Measurements from ENCODE around the gene SELENOS.

SELENOS gene

DNA sequence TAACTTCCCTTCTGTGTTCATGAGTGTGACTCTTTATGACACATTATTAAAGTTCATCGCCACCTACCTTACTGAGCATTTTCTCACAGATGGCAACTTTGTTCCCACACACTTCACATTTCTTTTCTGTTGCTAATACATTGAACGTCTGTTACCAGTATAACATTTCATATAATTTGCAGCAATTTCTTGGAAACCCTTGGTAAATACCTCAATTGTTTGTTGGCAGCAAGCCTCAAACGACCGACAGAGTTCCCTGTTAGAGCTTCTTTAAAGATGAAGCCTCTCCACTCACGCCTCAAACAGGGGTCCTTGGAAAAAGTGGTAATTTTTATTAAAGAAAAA, 22.3 kb downstream of the SELENOS start:
- FAIRE-seq (no peak), DNase-seq (ENCODE audit: insufficient read length) (no peak)

DNA sequence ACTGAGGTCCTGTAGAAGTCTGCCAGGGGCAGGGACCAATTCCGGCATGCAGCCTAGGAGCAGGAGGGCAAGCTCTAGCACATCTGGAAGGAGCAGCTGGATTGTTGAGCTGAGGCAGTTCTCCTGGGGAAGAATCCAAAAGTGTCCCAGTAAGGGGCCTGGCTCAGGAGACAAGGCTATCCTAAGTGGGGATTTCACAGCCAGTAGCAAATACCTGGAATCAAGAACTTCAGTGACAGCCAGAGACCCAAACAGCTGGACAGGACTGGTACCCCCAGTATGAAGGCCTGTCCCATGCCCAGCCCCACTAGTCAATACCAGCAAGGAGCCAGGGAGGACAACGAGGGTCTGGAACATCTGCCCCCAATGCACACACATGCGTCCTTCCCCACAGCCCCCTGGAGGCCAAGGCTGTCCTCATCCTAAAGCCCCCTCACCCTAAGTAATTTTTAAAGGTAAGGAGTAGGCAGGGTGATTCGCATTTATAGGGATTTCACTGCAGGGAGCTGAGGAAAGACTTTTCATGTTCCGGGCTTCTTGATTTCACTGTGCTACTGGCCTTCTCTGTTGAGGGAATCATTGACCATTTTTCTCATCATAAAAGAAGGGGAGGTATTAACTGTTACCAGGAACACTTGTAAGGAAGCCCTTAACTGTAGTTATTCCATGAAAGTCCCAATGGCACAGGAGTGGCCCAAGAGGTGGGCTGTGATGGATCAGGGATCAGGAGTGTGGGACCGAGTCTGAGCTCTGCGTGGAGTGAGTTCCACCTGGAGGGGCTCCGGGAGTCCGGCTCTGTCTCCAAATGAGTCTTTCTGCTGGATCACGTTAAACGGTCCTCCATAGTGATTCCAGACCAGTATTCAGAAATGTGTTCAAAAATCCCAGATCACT, 22.9 kb downstream of the SELENOS start:
- DNase-seq (ENCODE audit: insufficient read length), result no peak
- no peak for FAIRE-seq
- no peak for TF ChIP-seq POLR2A (IDR thresholded peaks at IDR 0.05; ENCODE audit: low read depth, low read length)
- no peak for TF ChIP-seq TAF1 (IDR thresholded peaks at IDR 0.05; ENCODE audit: borderline replicate concordance, low read depth, low read length)
- no peak for TF ChIP-seq POLR2AphosphoS5 (IDR thresholded peaks at IDR 0.05; ENCODE audit: low read depth, low read length)

More for the DNA sequence above, 22.3 kb downstream of the SELENOS start:
- TF ChIP-seq POLR2A (IDR thresholded peaks at IDR 0.05; ENCODE audit: low read depth, low read length) (no peak), POLR2AphosphoS5 (IDR thresholded peaks at IDR 0.05; ENCODE audit: low read depth, low read length) (no peak), TAF1 (IDR thresholded peaks at IDR 0.05; ENCODE audit: borderline replicate concordance, low read depth, low read length) (no peak)

DNA sequence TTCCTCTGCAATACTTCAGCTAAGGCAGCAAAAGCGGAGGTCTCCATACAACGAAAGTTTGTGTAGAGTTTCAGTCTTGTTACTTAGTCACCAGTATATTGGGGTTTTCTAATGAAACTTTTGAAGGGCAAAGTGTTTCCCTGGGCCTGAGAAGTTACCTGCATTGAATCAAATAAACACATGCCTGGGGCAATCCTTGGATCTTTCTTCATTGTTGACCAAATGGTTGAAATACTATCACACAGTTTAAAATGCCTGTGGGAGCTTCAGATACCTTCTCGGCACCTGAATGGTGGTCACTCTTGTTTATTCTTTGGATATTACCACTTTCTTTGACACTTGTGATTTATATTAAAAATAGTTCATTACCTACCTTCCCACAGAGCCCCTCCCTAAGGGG, 24.4 kb downstream of the SELENOS start:
- DNase-seq (ENCODE audit: insufficient read length) (no peak), FAIRE-seq (no peak)

DNA sequence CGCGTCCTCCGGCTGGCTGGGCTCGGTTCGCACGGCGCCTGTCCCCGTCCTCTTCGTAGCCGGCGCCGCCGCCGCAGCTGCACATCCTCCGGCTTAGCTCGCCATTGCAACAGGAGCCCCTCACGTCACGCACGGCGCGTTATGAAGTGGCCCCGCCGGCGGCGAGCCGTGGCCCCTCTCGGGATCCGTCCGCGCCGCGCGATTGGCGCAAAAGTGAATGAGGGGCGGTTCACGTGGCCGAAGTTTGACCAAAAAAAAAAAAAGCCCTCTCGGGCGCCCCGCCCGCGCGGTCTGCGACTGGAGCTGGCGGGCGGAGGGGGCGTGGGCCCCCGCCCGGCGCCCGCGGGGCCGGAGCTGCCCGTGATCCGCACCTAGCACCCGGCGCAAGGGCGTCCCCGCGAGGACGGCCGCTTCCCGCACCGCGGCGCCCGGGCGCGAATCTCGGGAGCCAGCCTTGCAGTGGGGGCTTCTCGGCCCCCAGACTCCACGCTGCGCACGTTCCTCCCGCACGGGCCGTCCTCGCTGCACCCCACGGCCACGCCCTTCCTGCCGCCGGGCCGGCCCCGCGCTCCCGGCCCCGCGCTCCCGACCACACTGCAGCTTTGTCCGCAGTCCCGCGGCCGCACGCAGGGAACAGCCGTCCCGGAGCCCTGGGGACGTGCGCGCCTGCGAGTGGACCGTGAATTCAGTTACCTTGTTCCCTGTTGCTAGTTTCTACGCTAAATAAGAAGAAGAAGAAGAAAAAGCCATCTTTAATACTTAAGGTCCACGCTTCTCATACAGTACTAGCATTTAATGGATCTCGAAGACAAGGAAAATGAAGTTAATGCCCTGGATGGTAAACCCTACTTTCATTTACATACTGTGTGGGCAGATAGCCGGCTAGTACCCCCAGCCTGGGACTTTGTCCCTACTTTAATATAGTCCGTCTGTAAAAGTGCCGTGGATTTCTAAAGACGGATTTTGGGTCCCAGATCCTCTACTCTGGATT, 25.2 kb downstream of the SELENOS start, which contains the start of gene CHSY1:
TSS of gene CHSY1 (minus strand) at position 219 of the 991 bp plus-strand sequence. CDS start 592 bp downstream, outside the sequence.
- FAIRE-seq (peak; percentile 84), DNase-seq (ENCODE audit: insufficient read length) (peak; percentile 76)
- TF ChIP-seq POLR2AphosphoS5 (IDR thresholded peaks at IDR 0.05; ENCODE audit: low read depth, low read length) (peak; percentile 85), TAF1 (IDR thresholded peaks at IDR 0.05; ENCODE audit: borderline replicate concordance, low read depth, low read length) (peak; percentile 58; the same call in 1 of the 2 replicates), POLR2A (IDR thresholded peaks at IDR 0.05; ENCODE audit: low read depth, low read length) (peak; percentile 84)

More for the DNA sequence above, 24.4 kb downstream of the SELENOS start:
- TF ChIP-seq POLR2AphosphoS5 (IDR thresholded peaks at IDR 0.05; ENCODE audit: low read depth, low read length) (no peak), TAF1 (IDR thresholded peaks at IDR 0.05; ENCODE audit: borderline replicate concordance, low read depth, low read length) (no peak), POLR2A (IDR thresholded peaks at IDR 0.05; ENCODE audit: low read depth, low read length) (no peak)

DNA sequence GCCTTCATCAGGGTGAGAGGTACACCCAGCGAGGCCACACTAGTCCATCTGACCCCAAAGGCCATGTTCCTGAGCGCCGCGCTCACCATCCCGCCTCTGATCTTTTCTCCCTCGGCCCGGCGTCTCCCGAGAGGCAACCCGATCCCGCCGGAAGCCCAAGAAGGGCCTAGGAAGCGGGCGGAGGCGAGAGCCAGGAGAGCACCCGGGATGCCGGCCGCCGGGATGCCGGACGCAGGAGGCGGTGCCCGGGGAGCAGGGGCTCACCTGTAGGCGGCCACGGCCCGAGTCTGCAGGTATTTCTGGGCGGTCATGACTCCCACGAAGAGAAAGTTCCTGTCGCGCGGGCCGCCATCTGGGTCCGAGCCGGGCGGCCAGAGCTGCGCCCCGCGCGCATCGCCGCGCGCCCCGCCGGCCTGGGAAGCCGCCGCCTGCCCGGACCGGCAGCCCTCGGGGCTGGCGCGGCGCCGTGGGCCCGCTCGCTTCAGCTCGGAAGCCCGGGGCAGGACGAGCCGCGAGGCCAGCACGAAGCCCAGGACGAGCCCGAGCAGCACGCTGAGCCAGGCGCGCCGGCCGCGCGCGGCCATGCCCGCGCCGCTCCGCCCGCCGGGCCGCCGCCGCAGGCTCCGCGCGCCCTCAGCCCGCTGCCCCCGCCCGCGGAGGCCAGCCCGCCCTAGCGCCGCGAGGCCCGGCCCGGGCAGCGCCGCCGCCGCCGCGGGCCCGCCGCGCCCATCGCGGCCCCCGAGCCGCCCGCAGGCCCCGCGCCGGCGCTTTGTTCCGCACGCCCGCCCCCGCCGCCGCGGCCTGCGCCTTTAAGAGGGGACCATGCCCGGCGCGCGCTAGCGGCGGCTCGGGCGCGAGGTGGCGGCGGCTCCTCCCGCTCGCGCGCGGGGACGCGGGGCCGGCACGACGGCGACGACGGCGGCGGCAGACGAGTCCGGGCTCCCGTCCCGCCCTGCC, 26.1 kb downstream of the SELENOS start:
- FAIRE-seq (no peak), DNase-seq (ENCODE audit: insufficient read length) (no peak)
- TF ChIP-seq POLR2A (IDR thresholded peaks at IDR 0.05; ENCODE audit: low read depth, low read length), result no peak
- TF ChIP-seq POLR2AphosphoS5 (IDR thresholded peaks at IDR 0.05; ENCODE audit: low read depth, low read length), result no peak
- no peak for TF ChIP-seq TAF1 (IDR thresholded peaks at IDR 0.05; ENCODE audit: borderline replicate concordance, low read depth, low read length)

DNA sequence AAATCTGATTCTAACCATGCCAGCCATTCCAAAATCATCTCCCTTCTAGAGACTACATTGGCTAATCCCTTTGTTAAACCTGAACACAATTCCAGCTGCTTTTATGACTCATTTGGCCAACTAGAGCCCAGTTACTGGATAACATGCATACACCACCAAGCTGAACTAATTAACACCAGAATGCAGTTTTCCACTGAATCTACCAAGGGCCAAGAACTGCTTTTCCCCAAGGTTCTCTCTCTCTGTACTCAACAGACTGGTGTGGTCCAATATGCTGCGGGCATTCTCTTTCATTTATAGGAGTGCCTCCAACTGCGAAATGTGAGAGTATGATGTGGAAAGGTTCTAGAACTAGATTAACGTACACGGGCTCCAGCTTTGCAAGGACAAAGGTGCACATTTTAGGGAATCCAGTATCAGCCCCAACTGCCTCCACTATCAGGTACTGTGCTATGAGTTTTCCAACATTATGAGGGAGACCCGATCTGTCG, 26.9 kb downstream of the SELENOS start:
- FAIRE-seq (peak; percentile 9), DNase-seq (ENCODE audit: insufficient read length) (no peak)
- TF ChIP-seq POLR2AphosphoS5 (IDR thresholded peaks at IDR 0.05; ENCODE audit: low read depth, low read length), result no peak
- no peak for TF ChIP-seq POLR2A (IDR thresholded peaks at IDR 0.05; ENCODE audit: low read depth, low read length)
- TF ChIP-seq TAF1 (IDR thresholded peaks at IDR 0.05; ENCODE audit: borderline replicate concordance, low read depth, low read length), result no peak

DNA sequence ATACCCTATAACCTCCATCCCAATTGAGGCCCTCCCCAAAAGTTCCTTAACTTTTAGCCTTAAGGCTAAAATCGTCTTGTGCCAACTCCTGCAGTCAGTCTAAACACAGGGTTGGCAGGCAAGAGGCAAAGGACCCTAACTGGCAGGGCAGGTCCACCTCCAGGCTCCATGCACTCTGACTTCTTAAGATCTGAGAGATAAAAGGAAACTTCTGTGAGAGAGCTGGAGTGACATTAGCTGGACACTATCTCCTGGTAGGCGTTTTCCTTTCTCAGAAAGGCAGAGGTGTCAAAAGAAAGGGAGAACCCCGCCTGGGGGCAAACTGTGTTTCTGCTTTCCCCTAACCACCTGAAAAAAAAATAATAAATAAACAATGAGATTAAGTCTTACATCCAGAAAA, 29.0 kb downstream of the SELENOS start:
- DNase-seq (ENCODE audit: insufficient read length) (no peak), FAIRE-seq (no peak)
- TF ChIP-seq POLR2A (IDR thresholded peaks at IDR 0.05; ENCODE audit: low read depth, low read length), result no peak
- no peak for TF ChIP-seq POLR2AphosphoS5 (IDR thresholded peaks at IDR 0.05; ENCODE audit: low read depth, low read length)
- no peak for TF ChIP-seq TAF1 (IDR thresholded peaks at IDR 0.05; ENCODE audit: borderline replicate concordance, low read depth, low read length)

DNA sequence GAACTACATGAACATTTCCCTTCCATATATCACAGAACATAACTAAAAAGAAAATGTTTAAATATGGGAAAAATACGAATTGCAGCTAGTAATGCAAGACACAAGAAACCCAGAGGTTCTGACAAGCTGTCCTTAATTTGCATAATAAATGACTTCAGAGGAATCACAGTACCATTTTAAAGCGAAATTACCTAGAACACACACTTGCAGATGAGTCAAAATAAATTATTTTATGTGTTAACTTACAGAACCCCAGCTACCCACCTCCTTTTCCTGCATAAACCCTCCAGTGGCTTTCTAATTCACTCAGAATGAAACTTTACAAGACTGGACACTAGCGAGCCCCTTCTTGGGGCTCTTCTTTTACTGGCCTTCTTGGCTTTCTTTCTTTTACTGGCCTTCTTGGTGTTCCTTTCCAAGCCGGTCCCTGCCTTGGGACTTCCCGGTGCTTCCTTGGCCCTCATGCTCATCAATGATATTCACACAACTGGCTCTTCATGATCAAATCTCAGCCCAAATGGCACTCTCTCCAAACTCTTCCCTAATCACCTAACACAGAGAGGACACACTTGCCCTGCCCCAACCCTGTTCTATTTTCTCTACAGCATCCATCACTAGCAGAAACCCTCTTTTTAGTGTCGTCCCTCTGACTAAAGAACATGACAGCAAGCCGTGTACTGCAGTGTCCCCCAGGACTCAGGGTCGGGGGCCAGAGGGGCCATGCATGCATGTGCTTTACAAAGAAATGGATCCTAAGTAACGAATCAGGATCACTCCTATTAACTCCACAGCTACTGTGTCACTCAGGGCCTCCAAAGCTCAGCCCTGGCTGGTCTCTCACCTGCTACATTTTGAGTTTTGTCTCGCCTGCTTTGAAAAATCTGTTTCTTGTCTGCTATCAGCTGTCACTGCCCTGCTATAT, 30.2 kb downstream of the SELENOS start:
- TF ChIP-seq POLR2AphosphoS5 (IDR thresholded peaks at IDR 0.05; ENCODE audit: low read depth, low read length), result no peak
- no peak for TF ChIP-seq POLR2A (IDR thresholded peaks at IDR 0.05; ENCODE audit: low read depth, low read length)
- no peak for TF ChIP-seq TAF1 (IDR thresholded peaks at IDR 0.05; ENCODE audit: borderline replicate concordance, low read depth, low read length)
- DNase-seq (ENCODE audit: insufficient read length) (no peak), FAIRE-seq (no peak)

DNA sequence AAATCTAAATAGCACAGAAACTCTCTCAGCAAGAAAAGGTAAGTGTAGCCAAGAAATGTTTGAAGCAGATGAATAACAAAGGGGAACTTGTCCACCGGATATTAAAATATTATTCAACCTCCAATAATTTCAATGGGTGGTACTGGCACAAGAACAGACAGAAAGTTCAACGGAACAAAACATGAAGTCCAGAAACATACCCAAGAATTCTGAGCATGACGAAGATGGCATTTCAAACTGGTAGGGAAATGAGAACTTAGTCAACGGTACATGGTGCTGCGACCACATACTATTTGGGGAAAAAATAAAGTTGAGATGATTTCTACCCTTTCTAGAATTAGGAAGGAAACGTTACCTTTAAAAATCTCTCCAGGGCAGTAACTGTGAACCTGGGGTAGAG, 30.9 kb downstream of the SELENOS start:
- DNase-seq (ENCODE audit: insufficient read length) (no peak), FAIRE-seq (no peak)
- TF ChIP-seq POLR2A (IDR thresholded peaks at IDR 0.05; ENCODE audit: low read depth, low read length), result no peak
- no peak for TF ChIP-seq POLR2AphosphoS5 (IDR thresholded peaks at IDR 0.05; ENCODE audit: low read depth, low read length)
- TF ChIP-seq TAF1 (IDR thresholded peaks at IDR 0.05; ENCODE audit: borderline replicate concordance, low read depth, low read length), result no peak

All from GM12892 (cell line).